ENCODE data around the gene MUC4.
"Not testable (repeated sequence)": the region's sequence is repeated elsewhere in the genome, so short reads cannot be mapped to it uniquely, and the experiment has no call there.

Gene MUC4

GRCh38 chr3:195760345-195761122, 51.2 kb downstream of the MUC4 start:
- DNase-seq: no peak

DNA sequence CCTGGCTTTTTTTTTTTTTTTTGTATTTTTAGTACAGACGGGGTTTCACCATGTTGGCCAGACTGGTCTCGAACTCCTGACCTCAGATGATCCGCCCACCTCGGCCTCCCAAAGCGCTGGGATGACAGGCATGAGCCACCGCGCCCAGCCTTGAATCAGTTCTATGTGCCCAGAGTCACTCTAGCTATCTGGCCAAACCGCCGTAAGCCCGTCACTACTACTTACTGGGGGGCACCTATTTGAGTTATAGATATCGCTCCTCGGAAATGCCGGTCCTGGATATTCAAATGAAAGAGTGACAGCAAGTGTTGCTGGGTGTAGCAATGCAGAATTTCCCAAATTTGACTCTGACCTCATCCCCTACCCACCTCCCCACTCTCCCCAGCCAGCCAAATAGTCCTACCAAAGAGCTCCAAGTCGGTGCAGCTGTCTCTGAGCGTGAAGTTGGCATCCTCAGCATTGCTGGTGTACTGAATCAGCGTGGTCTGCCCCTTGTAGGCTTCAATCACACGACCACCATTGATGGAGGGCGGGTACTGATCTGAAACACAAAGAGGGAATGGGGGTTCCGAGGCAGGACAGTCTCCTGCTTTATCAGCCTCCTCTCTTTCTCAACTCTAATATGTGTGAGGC, 52.9 kb downstream of the MUC4 start:
- DNase-seq: no peak

GRCh38 chr3:195757827-195758226, 53.9 kb downstream of the MUC4 start:
- DNase-seq: no peak

DNA sequence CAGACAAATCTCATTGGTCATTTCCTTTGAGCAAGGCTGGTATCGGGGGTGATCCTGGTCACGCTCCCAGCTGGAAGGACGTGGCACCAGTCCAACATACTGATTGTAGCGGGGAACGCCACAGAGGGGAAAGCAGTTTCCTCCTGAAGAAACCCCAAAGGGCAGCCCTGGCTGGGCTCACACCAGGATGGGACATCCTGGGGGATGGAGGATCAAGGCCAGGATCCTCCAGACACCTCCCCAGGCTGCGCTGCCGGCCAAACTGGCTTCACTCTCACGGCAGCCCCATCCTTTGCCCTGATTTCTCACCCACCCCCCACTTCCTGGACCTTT, 54.3 kb downstream of the MUC4 start:
- DNase-seq: no peak

DNA sequence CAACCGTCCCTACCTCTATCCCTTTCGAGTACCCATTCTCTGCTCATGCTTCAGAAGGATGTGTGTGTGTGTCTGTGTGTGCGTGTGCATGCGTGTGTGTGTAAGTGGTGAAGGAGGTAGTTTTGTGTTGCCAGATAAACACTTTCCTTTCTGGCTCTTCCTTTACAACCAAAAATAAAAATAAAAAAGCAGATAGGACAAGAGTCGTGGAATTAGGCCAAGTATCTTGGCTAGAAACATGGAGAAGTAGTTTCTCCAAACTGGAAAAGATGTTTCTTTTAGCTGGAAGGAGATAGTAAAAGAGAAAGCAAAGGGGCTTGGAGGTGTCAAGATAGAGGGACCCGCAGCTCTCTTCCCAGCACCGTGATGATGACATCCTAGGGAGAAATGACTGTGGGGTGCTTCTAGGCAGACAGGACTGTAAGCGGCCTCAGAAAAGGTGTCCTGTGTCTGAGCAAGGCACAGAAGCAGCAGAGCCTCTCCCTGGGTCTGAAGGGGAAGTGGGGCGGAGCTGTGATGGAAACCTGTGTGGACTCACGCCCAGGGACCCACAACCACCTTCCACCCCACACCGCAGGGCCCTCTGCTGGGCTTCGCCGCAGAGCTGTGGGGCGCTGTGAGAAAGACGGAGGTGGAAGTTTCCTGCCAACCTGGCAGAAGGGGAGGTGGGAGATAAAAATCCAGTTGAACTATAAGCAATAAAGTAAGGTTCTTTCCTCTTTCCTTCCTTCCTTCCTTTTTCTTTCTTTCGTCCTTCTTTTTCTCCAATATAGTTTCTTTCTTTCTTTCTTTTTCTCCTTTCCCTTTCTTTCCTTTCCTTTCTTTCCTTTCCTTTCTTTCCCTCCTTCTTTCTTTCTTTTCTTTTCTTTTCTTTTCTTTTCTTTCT, 55.7 kb downstream of the MUC4 start:
- peak; percentile 56 for DNase-seq

DNA sequence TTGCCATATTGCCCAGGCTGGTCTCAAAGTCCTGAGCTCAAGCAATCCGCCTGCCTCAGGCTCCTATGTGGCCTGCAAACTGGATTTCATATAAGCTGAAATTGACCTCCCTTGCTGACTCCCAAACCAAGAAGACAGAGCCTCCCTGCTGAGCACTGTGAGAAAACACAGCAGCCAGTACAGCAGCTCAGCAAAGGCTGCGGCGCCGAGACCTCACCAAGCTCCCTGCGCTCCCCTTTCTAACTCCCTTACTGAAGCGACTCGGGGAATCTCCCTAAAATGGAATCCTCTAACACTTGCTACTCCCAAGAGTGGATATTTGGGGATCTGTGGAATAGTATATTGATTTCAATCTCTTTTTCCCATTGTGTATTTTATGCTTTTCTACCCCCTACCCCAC, 56.3 kb downstream of the MUC4 start:
- DNase-seq: no peak

GRCh38 chr3:195754906-195755305, 56.8 kb downstream of the MUC4 start:
- no peak for DNase-seq

DNA sequence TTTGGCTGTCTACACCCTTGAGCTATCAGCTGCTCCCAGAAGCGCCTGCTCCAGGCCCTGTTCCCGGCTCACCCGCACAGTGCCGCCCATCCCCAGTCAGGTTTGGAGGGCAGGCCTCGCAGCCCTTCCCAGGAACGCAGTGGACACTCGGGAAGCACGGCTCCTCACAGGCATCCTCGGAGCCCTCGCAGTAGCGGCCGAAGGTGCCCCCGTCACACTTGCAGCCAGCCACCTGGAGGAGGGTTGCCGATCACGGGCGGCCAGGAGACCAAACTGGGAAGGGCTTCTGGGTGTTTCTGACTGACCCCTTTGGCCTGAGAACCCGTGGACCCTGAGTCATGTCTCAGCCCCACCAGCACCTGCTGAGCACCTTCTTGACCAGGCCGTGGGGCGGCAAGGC, 57.6 kb downstream of the MUC4 start:
- no peak for DNase-seq

DNA sequence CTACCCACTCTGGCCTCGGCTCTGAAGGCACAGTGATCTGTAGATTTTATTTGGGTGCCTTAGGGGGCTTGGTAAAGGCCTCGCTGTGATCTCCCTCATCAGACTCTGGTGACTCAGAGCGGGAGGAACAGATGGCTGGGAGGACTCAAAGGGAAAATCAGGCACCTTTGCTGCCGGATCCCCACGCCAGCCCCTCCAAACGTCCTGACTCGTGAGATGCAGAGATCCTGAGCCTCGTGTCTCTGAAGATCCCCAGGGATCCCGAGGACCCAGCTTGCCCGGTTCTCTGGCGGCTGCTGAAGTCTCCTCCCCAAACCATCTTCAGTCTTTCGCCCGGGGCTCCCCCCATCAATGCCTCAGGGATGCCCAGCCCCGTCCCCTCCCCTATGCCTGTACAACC, 58.1 kb downstream of the MUC4 start:
- no peak for DNase-seq

- no peak for DNase-seq
Measured at GRCh38 chr3:195752546-195753331, 59.0 kb downstream of the MUC4 start.

GRCh38 chr3:195752066-195752465, 59.7 kb downstream of the MUC4 start:
- no peak for DNase-seq

DNA sequence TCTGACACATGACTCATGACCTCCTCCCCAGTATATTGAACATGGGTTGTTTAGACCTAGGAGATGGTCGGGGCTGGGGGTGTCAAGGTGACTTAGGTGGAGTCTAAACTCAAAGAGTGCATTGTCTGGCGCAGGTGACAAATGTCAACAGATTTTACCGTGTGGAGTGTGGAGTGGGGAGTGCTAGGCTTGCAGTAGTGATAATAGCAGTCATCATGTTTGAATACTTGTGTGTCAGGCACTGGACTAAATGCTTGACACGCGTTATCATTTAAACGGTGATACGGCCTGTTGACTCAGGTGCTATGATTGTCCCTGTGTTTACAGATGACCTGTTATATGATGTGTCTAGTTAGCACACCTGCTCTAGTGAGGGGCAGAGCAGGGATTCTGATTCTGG, 60.2 kb downstream of the MUC4 start:
- no peak for DNase-seq

DNA sequence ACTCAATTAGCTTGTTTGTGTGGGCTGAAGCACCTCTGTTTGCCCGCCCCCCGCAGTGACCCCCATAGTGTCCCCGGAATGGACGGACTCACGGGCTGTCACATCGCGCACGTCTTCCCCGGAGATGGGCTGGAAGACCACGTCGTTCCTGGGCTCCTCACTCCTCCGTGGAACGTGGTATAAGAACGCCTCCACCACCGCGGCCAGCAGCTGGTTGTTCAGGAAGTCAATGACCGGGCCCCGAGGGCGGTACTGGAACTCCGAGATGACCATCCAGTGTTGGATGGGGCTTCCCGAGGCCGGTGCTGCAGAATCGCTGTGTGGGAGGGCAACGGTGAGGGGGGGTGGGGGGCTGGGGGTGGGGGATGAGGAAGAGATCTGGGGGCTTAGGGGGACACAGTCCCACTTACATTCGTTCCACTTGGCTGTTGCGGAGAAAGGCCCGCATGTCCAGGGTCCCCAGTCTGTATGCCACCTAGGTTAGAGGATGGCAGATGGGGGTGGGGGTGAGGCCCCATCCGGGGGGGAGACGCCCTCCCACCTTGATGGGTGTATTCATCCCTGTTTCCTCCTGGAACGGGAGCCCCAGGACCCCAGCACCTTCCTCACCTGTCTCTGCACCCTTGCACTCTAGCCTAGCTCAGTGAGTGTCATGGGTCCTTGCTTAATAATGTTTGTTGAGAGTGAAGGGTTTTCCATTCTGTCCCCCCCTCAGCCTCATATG, 60.8 kb downstream of the MUC4 start:
- no peak for DNase-seq

DNA sequence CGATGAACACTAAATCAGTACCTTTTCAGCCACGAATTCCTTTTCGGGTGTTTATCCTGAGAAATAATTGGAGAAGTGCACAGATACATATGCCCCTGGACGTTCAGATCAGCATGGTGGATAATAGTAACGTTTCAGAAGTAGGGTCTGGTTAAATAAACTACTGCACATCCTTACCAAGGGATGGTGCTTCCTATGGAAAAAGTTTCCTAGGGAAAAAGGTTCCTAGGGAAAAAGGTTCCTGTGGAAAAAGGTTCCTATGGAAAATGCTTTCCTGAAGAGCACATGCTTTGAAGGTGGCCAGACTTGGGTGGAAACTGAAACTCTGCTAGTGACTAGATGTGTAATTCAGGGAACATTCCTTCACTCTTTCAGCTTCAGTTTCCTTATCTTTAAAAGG, 62.6 kb downstream of the MUC4 start:
- DNase-seq: not testable (repeated sequence)

DNA sequence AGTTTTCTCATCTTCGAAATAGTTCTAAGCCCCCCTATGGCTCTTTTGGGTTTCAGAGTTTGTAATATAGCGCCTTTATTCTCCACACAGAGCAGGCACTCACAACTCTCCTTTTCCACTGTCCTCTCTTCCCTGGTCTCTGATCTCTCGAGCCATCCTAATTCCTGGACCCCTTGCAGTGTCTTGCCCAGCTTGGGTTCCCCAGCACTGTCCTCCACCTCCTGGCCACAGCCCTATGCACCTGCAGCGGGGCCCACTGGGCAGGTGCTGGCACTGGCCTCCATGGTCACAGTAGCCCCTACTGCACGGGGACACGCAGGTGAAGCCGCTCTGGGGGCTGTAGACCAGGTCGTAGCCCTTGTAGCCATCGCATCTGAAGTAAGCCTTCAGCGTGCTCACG, 63.1 kb downstream of the MUC4 start:
- DNase-seq: no peak

- no peak for DNase-seq
Measured at GRCh38 chr3:195746751-195747150, 65.0 kb downstream of the MUC4 start.

DNA sequence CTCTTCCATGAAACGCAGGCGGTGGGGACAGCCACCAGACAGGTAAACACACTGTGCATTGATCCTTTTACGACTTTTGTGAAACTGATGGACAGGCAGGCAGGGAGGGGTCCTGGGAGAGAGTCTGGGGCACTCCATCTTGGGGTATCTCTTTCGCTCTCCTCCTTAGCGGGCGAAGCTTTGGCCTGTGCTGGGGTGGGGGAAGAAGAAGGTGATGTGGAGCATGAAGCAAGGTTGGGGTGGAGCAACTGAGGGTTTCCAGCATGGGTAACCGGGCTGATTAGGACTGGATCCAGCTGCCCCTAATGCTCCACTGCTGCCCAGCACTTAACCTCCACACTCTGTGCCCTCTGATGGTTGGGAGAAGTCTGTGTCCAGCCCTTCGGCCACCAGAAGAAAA, 65.4 kb downstream of the MUC4 start:
- no peak for DNase-seq

GRCh38 chr3:195744437-195744836, 67.3 kb downstream of the MUC4 start:
- DNase-seq: no peak

DNA sequence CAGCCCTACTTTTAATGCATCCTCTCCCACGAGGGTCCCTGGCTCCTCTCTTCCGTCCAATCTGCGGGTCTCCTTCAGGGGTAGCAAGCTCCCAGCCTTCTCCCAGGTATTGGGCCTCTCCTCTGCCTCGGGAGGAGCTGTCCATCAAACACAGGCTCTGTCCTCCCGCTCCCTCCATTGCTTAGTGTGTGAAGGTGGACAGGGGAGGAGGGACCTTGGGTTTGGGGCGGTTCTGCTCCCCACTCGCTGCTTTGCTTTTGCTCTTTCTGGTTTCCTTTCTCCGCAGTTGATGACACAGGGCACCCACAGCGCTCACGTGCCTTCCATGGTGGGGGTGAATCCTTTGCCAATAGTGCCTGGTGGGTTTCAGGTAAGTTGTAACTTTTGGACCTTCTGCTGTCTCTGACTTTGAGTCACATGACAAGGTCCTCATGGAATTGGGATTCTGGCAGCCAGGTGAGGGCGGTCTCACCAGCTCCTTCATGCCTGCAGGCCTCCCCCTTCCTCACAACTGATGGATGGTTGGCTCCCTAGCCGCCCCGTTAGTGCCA, 72.1 kb downstream of the MUC4 start:
- DNase-seq: no peak

- no peak for DNase-seq
Measured at GRCh38 chr3:195738274-195739044, 73.3 kb downstream of the MUC4 start.

- not testable (repeated sequence) for DNase-seq
Measured at GRCh38 chr3:195737782-195738181, 73.9 kb downstream of the MUC4 start.
